HG03571 (cell line): ENCODE measurements around the gene SRRM3.
"Not testable (repeated sequence)": the region's sequence is repeated elsewhere in the genome, so short reads cannot be mapped to it uniquely, and the experiment has no call there.

ENCODE experiments used
- ATAC-seq: cut with Tn5 transposase; IDR thresholded peaks from one replicate; pipeline ENCODE4 v1.9.1; 2021; ENCODE audit not compliant: unreplicated experiment

SRRM3 gene, protein sequence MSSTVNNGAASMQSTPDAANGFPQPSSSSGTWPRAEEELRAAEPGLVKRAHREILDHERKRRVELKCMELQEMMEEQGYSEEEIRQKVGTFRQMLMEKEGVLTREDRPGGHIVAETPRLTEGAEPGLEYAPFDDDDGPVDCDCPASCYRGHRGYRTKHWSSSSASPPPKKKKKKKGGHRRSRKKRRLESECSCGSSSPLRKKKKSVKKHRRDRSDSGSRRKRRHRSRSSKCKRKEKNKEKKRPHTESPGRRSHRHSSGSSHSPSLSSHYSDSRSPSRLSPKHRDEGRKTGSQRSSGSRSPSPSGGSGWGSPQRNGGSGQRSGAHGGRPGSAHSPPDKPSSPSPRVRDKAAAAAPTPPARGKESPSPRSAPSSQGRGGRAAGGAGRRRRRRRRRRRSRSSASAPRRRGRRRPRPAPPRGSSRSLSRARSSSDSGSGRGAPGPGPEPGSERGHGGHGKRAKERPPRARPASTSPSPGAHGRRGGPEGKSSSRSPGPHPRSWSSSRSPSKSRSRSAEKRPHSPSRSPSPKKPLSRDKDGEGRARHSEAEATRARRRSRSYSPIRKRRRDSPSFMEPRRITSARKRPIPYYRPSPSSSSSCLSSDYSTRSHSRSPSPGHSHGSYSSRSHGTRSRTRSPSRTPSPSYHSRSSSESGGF

DNA sequence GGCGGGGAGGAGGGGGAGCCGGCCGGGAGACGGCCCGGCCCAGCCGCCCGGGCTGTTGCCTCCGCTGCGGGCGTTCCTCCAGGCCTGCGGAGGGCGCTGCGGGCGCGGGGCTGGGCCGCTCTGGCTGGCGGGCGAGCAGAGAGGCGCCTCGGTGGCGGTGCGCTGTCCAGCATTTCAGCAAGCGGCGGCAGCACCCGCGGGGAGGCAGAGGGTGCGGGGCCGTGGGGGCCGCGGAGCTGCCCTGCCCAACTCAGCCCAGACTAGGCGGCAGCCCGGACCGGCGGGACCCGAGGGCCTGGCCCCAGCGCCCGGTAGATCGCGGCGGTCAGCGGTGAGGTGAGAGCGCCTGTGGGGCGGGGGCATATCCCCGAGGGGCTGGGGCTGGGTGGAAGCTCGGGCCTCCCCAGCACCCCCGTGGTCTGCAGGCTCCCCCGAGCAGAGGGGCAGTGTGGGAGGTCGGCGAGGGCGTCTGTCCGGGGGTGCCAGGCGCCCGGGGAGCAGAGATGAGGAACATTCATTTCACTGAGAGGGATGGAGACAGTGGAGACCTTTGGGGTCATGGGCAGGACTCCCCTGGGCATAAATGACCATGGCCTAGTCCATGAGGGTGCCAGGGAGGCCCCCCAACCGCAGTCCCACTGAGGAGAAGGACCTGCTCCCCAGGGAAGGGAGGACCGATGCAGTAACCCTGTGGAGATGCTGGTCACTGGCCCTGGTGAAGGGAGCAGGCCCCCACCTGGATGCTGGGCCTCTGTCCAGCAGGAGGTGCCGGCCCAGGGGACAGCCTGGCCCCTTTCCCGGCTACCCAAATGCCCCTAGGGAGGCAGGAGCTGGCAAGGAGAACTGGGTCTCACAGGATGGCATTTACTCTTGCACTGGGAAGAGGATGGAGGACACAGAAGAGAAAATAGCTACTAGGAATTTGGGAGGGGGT lies at the start of gene SRRM3:
Gene SRRM3, plus strand, starts transcription at position 165 of the 934 bp plus-strand sequence. CDS start 33,171 bp downstream, outside the sequence.
- ATAC-seq, result peak; percentile 59

DNA sequence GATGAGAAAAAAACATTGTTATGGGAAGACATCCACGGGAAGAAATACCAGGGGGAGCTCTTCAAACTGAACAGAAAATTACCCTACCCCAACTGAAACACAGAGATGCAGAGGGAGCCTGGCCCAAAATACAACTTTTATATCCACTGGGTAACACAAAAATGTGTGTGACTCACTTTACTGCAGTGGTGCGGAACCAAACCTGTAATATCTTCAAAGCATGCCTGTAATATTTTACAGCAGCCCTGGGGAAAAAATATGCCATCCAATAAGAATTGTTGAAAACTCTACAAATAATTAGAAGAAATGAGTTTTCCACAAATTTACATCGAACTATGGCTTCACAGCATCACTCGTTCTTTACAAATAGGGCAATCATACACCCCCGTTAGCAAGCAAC lies 49.8 kb upstream of the SRRM3 start:
- ATAC-seq, result no peak

DNA sequence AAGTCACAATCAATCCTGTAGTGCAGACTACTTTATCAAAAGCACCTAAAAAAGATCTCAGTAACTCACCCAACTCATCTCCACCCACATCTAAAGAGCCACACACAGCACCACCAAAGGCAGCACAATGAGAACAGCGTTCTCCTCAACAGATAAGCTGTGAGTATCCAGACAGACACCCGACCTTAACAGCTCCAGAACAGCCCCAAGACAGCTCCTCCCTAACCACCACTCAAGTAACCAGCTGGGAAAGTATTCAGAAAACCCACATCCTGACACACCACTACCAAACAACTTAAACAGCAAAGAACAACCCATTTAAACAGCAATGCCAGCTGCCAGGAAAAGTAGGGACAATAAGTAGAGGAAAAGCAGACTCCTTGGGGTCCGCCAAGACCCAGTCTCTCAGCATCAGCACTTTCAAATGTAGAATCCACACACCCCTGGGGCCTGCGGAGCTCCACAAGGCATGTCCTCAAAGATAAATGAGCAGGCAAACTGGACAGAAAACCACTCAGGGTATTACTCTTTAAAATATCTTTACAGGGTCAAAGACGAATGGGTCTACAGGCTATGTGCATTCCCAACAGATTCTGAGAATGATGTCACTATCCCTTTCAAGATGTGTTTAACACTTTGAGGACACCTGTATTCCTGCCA lies 48.0 kb upstream of the SRRM3 start:
- not testable (repeated sequence) for ATAC-seq

DNA sequence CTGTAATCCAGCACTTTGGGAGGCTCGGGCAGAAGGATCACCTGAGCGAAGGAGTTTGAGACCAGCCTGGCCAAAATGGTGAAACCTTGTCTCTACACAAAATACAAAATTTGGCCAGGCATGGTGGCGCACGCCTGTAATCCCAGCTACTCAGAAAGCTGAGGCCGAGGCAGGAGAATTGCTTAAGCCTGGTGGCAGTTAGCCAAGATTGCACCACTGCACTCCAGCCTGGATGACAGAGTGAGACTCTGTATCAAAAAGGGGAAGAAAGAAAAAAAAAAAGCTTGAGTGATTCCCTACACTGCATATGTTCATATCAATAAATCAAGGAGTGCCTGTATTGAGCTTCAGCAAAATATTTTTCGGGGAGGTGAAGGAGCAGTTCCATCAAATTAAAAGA lies 45.8 kb upstream of the SRRM3 start:
- no peak for ATAC-seq

DNA sequence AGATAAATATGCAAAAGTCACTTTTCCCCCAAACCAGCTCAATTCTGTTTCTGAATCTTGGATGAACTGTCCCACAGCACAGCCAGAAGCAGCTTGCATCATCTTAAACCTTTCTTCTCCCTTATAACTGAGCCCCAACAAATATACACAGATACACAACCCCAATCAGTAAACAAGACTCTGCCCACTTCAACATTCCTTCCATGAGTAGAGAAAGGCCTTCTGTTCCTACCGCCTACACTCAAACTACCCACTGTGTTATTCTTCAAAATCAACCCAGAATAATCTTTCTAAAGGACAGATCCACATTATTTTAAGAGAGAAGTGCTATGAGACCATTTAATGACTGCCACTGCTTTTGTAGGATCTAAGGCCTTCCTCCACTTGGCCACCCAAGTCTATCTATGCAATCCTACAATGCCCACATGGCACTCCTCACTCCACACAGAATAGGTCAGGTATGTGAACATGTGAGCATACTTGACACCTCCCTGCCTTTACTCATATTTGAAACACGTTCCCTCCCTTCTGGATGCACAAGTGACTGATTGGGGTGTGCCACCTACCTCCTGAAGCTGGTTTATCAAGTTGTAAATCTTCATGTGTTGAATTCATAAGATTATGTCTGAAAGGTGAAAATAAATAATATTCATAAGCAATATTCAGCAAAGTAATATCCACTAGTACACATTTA lies 44.6 kb upstream of the SRRM3 start:
- ATAC-seq, result not testable (repeated sequence)

DNA sequence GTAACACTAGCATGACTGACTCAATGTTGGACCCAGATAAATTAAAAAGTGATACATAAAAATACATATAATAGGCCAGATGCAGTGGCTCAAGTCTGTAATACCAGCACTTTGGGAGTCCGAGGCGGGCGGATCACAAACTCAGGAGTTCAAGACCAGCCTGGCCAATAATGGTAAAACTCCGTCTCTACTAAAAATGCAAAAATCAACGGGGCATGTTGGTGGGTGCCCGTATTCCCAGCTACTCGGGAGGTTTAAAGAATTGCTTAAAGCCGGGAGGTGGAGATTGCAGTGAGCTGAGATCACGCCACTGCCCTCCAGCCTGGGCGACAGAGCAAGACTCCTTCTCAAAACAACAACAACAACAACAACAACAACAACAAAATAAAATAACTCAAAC lies 43.3 kb upstream of the SRRM3 start:
- not testable (repeated sequence) for ATAC-seq

DNA sequence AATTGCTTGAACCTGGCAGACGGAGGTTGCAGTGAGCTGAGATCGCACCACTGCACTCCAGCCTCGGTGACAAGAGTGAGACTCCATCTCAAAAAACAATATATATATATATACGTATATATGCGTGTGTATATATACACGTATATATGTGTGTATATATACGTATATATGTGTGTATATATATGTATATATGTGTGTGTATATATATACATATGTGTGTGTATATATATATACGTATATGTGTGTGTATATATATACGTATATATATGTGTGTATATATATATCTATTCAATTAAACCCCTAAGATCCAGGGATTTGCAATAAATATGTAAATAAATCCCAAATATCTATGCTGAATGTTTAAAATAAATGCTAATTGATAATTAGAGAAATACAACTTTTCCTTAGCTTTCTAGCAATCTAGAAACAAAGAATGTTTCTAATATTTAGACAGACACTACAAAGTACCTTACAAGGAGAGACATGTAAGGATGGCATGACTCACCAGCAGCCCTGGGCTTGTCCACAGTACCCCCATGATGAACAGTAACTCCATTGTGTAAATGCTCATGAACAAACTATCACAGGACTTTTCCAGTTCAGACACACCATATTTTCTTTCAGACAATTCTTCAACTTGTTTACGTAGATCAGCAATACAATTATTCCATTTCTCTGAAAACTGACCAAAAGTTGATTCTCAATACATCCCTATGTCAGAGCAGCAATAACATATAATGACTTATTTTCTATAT lies 39.1 kb upstream of the SRRM3 start:
- ATAC-seq, result not testable (repeated sequence)

DNA sequence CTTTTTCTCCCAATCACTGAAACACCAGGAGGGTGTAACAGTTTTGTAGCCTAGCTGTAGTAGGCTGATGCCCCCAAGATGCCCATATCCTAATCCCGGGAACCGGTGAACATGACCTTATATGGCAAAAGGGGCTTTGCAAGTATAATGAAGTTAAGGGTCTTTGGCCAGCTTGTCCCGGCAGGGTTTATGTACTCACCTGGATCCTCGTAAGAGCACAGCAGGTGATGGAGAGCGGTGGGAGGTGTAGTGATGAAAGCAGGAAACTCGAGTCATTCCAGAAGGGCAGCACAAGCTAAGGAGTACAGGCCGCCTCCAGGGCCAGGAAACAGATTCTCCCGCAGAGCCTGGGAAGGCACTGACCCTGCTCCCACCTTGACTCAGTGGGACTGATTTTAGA lies 37.9 kb upstream of the SRRM3 start:
- ATAC-seq, result not testable (repeated sequence)

DNA sequence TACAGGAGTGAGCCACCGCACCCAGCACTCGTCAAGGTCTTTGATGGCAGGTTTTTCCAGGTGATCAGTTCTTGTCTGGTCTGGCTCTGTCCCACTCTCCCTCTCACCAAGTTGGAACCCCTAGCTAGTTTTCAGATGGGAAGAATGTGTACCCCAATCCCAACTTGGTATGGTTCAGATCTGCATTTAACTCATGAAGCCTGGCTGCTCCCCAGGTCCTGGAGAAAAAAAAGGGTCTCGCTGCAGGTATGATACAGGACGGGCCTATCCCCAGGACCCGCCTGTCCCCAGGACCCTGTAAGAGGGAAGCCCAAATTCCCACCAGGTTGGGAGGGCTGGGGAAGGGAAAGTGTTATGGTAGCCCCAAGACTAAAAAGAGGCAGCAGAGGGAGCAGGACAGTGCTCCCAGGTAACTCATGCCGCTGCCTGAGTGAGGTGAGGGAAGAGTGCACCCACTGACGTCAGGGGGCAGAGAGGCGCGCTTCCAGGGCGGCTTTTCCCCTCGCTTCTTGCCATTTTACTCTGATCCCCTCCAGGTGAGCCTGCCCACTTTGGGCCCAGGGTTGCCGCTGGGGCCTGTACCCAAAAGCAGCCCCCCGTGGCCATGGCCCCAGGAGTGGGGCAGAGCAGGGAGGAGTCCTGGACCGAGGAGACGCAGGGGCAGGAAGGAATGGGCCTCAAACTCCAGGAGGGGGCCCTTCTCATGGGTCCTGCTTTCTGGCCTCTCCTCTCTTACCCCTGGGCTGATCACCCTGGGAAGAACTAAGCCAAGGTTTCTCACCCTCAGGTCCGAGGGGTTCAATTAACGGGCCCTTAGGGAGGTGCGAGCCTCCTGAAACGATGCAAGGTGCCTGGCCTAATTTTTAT lies 36.4 kb upstream of the SRRM3 start:
- ATAC-seq, result no peak

DNA sequence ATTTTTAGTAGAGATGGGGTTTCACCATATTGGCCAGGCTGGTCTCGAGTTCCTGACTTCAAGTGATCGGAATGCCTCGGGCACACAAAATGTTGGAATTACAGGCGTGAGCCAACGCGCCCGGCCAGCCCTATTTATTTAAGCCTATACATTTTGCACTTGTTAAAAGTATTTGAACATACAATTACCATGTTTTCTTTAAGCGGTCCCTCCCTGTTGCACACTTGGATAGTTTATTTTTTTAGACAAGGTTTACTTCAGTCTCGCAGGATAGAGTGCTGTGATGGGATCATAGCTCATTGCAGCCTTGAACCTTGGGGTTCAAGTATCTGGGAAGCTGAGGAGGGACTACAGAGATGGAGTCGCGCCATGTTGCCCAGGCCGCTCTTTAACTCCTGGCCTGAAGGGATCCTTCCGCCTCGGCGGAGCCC lies 35.7 kb upstream of the SRRM3 start:
- no peak for ATAC-seq

DNA sequence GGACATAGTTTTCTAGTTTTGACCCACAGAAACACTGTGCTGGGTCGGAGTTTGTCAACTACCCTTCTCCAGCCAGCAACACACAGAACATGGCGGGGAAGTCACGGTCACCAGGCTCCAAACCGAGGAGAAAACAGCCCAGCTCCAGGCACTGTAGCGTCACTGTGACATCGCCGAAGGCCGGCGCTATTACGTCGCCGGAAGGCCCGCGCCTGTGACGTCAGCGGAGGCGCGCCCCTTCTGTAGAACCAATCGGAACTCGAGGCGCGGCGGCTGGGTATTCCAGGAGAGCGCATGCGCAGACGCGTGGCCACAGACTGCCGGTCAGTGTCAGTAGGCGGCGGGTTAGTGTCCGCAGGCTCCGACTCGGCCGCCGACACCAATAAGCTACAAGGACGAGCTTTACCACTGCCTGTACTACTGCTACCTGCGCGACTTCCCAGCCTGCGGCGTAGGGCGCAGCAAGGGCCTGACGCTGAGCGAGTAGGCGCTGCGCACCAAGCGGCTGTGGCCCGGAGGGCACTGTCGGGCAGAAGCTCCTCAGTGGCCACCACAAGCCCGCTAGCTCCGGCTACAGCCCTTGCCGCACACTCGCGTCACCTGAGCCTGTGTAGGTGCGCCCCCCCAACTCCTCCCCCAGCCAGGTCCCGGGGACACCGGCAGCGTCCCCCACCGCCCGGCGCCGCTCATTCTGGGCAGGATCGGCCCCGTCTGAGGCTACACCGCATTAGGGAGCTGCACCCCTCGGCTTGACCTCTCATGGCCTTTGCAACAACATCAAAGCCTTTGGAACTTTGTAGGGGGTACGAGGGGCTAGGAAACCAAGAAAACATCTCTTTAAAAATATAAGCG lies 35.1 kb upstream of the SRRM3 start:
- peak; percentile 77 for ATAC-seq

DNA sequence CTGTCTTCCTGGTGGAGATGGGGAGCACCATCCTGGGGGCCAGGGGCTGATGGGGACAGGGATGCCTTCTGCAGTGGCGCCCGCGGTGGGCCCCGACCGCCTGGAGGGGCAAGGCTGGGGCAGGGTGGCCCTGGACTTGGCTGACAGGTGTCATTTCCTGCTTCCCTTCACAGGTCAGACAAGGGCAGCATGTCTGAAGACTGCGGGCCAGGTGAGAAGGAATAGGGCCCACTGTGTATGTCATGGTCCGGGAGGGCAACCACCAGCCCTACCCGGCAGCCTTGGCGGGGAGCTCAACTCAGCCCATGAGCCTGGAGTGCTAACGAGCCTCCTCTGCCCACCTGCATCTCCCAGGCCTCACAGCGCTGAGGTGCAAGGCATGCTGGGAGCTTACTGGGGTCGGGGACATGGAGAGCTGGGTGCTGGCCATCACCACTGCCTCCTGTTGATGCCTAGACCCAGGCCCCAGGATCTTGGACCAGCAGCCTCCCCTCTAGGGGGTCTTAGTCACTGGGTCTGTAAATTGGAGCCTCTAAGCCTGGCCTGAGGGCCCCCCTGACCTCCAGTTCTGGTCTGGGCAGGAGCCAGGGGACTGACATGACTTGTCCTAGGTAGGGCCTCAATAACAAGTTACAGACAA lies 28.0 kb upstream of the SRRM3 start:
- no peak for ATAC-seq

DNA sequence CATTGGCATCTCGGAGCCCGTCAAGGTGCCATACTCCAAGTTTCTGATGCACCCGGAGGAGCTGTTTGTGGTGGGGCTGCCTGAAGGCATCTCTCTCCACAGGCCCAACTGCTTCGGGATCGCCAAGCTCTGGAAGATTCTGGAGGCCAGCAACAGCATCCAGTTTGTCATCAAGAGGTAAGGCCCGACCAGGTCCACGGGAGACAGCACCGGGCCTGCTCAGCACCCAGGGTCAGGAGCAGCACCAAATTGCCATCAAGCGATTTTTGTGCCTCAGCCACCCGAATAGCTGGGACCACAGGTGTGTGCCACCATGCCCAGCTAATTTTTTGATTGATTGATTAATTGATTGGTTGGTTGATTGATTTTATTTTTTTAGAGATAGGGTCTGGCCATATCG lies 24.7 kb upstream of the SRRM3 start:
- not testable (repeated sequence) for ATAC-seq

DNA sequence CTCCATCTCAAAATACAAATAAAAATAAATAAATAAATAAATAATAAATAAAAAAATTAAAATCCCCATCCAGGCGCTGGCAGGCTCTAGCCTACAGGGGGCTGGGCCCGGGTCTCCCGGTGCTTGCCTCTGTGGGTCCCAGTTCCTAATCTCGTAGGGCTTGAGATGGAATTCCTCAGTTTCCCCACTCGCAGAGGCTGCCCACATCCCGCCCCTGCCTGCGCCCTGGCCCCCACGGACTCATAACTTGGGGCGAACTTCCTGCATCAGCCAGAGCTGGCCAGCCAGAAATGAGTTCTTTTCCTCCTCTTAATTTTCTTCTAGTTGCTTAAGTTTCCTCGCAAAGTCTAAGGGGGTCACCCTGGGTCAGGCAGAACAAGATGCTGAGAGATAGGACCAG lies 22.0 kb upstream of the SRRM3 start:
- no peak for ATAC-seq

DNA sequence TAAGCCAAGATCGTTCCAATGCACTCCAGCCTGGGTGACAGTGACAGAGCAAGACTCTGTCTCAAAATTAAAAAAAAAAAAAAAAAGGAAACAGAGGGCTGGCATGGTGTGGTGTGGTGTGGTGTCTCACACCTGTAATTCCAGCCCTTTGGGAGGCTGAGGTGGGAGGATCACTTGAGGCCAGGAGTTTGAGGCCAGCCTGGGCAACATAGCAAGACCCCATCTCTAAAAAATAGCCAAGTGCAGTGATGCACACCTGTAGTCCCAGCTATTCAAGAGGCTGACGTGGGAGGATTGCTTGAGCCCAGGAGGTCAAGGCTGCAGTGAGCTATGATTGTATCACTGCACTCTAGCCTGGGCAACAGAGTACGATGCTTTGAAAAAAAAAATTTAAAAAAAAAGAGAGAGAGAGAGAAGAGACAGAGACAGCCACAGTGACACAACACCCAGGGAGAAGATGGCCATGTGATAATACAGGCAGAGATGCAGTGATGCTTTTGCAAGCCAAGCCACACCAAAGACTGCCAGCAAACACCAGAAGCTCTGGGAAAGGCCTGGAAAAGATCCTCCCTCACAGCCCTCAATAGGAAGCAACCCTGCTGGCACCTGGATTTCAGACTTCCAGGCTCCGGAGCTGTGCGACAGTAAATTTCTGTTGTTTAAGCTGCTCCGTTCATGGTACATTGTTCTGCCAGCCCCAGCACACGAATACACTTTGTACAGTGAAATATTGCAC lies 19.3 kb upstream of the SRRM3 start:
- ATAC-seq, result no peak

DNA sequence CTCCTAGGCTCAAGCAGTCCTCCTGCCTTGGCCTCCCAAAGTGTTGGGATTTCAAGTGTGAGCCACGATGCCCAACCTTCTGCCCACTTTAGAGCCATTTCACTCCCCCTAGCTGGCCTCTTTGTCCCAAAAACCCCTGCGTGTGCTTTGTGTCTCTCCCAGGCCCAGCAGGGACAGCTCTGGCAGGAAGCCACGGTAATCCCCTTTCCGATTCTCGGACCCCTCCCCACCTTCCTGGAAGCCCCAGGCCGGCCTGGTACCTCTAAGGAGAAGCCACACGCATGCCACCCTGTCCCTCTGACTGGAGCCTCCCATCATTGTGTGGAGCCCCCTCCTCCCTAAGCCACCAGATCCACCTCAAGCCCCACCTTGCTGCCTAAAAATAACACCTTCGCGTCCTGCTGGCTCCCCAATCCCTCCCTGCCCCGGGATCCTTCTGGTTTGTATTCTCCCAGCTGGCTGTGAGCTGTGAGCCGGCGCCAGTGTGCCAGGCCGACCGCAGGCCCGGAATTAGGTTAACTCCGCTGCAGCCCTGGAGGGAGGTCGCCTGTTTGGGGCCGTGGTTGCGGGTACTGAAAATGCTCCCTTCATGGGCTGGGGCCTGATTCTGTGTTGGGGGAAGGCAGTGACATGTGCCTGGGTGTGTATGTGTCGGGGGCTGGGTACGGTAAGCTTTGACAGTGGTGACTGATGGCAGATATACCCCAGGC lies 16.4 kb upstream of the SRRM3 start:
- ATAC-seq, result no peak
